HFF-Myc (cell line): Measurements from ENCODE around the gene UBE2U.

Source experiments
- DNase-seq: peaks from one replicate; pipeline ENCODE4 v3.0.0-alpha.2; 2011; ENCODE audit warnings: low read depth; ENCODE audit errors: extremely low read depth
- H3K4me3 ChIP-seq: replicated peaks from 2 replicates; pipeline ENCODE4 v1.5.1; 2011; ENCODE audit warnings: low read depth, mild to moderate bottlenecking, control low read depth, low read length
- TF ChIP-seq, protein P1 (sequence below): IDR thresholded peaks from 2 replicates; pipeline ENCODE4 v1.5.1; 2012; ENCODE audit warnings: mild to moderate bottlenecking, low read depth, low read length, control low read depth; ENCODE audit errors: missing control alignments

Gene UBE2U

DNA sequence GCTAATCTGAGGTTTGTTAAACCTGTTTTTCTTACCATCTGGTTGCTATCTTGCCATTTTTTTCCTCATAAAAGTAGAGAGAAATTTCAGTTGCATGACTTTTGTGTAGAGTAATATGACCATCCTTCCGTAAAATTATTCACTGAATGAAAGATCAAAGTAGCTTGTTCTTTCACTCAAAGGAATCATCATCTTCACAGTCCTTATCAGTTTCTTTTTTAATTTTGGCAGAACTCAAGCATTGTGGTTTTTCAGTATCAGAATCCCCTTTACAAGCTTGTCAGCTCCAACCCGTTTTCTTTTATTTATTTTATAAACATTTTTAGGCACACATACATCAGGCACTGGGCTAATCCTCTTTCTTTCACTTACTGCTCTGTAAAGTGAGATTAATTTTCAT, 91.7 kb downstream of the UBE2U start:
- DNase-seq: no peak
- TF ChIP-seq, protein P1, sequence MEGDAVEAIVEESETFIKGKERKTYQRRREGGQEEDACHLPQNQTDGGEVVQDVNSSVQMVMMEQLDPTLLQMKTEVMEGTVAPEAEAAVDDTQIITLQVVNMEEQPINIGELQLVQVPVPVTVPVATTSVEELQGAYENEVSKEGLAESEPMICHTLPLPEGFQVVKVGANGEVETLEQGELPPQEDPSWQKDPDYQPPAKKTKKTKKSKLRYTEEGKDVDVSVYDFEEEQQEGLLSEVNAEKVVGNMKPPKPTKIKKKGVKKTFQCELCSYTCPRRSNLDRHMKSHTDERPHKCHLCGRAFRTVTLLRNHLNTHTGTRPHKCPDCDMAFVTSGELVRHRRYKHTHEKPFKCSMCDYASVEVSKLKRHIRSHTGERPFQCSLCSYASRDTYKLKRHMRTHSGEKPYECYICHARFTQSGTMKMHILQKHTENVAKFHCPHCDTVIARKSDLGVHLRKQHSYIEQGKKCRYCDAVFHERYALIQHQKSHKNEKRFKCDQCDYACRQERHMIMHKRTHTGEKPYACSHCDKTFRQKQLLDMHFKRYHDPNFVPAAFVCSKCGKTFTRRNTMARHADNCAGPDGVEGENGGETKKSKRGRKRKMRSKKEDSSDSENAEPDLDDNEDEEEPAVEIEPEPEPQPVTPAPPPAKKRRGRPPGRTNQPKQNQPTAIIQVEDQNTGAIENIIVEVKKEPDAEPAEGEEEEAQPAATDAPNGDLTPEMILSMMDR: no peak
- H3K4me3 ChIP-seq: no peak overlapping the region

DNA sequence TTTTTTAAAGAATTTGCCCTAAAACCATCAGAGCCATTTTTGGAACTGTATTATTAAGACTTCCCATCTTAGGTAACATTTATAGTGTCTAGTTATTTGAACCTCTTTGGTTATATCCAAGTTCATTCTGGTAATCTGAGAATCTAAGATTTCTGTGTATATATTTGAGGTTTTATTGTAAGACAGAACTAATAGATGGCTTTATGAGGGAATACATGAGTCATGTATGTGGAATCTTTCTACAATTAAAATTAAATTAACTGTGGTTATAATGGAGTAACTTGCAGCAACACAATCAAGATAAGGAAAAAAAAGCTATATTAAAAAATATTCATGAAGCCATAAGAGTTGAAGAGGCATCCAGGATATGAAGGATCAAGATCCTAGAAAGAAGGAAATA, 92.1 kb downstream of the UBE2U start:
- DNase-seq: no peak
- TF ChIP-seq, protein P1: no peak
- no peak overlapping the region for H3K4me3 ChIP-seq

DNA sequence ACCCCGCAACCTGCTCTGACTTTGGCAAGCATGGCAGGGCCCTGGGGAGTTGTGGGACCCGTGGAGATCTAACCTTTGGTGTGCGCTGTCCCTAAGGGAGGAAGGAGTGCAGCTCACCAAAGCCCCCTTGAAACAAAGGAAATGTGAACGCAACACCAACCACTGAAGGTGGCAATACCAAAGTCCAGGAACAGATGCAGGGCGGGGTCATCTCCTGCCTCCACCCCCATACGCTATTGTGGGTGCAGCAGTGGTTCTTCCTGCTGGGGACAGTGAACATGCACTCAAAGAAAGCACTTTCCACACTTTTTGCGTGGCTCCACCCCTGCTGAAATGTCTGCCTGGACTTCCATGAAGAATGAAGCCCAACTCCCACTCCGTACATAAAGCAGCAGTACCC, 93.0 kb downstream of the UBE2U start:
- TF ChIP-seq, protein P1: no peak
- no peak for DNase-seq
- H3K4me3 ChIP-seq: no peak overlapping the region

DNA sequence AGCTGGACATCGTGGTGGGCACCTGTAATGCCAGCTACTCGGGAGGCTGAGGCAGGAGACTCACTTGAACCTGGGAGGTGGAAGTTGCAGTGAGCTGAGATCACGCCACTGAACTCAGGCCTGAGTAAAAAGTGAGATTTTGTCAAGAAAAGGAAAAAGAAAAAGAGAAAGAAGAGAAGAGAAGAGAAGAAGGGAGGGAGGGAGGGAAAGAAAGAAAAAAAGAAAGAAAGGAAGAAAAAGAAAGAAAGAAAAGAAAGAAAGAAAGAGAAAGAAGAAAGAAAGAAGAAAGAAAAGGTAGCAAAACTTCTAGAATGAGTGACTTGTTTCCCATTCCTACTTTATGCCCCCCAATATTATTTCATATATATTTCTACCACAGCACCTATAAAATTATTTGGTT, 98.8 kb downstream of the UBE2U start:
- no peak overlapping the region for H3K4me3 ChIP-seq
- no peak for DNase-seq
- TF ChIP-seq, protein P1: no peak

DNA sequence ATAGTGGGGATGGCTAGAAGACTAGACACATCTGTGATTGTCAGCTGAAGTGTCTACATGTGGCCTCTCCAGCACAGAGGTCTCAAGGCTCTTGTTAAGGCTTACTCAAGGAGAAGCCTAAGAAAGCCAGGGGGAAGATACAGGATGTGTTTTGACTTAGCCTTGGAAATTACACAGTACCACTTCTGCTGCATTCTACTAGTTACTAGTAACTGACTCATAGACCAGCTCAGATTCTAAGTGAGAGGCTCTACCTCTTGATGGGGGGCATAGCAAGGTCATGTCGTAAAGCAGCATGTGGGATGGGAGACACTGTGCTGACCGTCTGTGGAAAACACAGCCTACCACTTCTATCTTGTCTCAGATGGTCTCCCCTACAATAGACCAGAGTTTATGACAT, 99.5 kb downstream of the UBE2U start:
- no peak overlapping the region for H3K4me3 ChIP-seq
- TF ChIP-seq, protein P1: no peak
- DNase-seq: peak; percentile 64

DNA sequence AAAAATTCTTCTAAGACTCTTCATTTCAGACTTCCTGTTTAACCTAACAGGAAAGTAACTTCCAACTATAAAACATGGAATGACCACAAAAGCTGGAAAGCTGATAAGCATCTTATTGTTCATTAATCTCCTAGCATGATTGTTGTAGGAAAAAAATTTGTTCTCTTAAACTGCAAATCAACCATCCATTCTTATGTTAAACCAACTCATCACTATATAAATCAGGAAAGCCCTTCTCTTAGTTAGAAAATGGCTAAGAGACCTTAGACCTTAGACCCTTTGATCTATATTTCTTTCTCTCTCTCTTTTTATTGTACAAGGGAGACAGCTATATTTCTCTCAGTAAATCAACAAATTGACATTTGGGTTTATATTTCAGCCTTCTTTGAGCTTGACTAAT, 101.4 kb downstream of the UBE2U start:
- H3K4me3 ChIP-seq: no peak overlapping the region
- no peak for DNase-seq
- TF ChIP-seq, protein P1: no peak

DNA sequence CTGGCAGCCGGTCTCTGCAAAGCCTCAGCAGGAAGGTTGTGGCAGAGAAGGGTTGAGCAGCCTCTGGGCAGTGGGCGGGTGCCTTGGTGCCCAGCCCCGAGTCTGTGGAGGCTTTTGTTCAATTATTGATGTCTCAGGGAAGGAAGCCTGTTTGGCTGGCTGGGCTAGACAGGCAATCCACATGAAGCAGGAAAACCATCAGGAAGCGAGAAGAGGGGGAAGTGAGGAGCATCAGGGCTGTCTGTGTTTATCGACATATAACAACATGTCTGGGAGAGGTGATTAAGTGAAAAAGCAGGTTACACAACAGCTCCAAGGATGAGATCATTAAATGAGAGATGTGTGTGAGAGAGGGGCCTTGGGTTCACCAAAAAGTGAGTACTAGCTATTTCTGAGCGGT, 105.4 kb downstream of the UBE2U start:
- no peak for DNase-seq
- TF ChIP-seq, protein P1: no peak
- no peak overlapping the region for H3K4me3 ChIP-seq
